H7 (cell line): Measurements from ENCODE around the gene RAB43. TPM values are rescaled to one million over a fixed set of nuclear protein-coding genes. Genes with fewer than 3 reads are reported as not detected.

Experiments used
- DNase-seq: peaks from one replicate; pipeline ENCODE4 v3.0.0; 2012
- H3K27me3 ChIP-seq: 2 replicates; pipeline ENCODE4 v1.6.0; 2011; ENCODE audit warnings: mild to moderate bottlenecking, low read length; ENCODE audit not compliant: control insufficient read depth, insufficient read depth
- H3K36me3 ChIP-seq: replicated peaks from 2 replicates; pipeline ENCODE4 v1.5.1; 2011; ENCODE audit warnings: low read length; ENCODE audit not compliant: control insufficient read depth, insufficient read depth
- H3K4me3 ChIP-seq: 2 replicates; pipeline ENCODE4 v1.5.1; 2011; ENCODE audit warnings: low read depth, mild to moderate bottlenecking, control low read depth, low read length, moderate library complexity; ENCODE audit not compliant: insufficient read depth
- total RNA-seq: library from RNA; depleted of rRNA; stranded (reverse); fragments of >200 nt; shearing (Covaris generic); gene quantifications from 2 replicates; pipeline ENCODE4 v1.2.3, GENCODE V29; 2014

The RAB43 gene
- total RNA-seq, 1 experiment from 2014 or later = 39.4 TPM

DNA sequence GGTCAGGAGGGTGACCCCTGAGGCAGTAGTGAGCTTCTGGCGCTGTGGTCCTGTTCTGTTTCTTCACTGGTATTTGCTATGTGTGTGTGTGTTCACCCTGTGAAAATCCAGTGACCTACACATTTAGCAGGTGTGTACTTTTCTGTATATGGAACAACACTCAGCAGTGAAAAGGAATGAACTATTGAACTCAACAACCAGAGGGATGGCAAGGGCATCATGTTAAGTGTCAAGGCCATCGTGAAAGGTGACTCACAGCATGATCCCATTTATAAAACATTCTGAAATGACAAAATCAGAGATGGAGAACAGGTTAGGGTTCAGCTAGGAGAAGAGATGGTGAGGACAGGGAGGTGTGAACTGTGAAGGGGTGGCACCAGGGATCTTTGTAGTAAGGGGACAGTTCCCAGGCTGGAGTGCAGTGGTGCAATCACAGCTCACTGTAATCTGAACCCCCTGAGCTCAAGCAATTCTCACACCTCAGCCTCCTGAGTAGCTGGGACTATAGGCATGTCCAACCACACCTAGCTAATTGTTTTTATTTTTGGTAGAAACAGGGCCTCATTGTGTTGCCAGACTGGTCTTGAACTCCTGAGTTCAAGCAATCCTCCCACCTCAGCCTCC lies 10.0 kb upstream of the RAB43 start:
- Histone ChIP-seq H3K36me3 (peaks cover 27% of the 10 kb centered on the region), H3K4me3 (no peak overlapping the region), H3K27me3 (no peaks in the 10 kb centered on the region)
- DNase-seq = no peak

DNA sequence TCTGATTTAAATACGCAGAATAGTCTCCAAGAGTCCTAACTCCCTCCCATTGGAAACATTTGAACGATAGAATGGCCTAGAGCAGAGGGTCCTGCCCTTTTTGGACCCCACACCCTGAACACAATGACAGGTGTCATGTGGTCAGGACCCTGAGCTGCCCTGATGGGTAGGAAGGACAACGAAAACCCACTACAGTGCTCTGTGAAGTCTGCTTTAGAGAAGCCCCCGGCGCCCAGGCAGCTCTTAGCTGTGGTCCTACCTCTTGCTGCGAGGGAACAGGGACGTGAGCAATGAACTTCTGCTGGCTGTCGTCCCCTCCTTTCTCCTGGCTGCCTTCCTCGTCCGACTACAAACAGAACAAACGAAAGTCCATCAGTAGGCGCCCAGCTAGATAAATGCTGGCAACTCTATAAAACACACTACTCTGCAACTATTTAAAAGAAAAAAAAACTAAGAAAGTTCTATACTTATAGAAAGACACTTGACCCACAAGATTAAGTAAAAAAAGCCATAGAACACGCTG lies 8.7 kb upstream of the RAB43 start:
- Histone ChIP-seq H3K36me3 (peaks cover 27% of the 10 kb centered on the region), H3K27me3 (no peaks in the 10 kb centered on the region), H3K4me3 (no peak overlapping the region)
- no peak for DNase-seq

DNA sequence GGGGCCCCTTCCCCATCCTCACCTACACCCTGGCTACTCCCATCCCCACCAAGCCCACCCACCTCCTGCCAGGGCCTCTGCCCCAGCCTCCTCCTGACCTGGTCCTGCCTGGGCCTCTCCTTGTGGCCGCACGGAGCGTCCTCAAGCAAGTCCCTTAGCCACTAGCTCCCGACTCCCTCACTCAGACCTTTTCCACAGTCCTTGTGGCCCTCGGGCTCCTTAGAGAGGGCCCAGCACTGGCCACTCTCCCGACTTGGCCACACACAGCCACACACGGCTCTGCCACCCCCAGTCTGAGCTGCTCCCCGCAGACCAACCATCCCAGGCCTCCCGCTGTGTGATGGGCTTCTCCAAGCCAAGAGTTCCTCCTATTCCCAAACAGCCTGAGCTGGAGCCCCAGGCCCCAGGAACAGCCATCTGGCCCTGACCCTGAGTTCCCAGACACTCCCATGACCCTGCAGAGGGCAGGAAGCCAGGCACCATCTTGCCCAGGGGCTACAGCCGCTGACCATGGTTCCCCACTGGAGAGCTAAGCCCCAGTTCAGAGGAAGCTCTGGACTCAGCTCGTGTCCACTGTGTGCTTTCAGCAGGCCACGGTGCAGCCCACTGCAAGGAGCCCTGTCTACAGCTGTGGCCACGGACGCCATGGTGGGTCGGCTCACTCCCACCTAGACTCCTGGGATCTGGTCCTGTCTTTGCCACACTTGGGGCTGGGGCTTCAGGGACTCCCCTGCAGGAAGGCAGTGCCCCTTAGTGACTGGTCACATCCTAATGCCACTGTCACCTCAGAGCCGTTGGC lies 7.0 kb upstream of the RAB43 start:
- no peak for DNase-seq
- no peak overlapping the region for H3K4me3 ChIP-seq
- H3K27me3 ChIP-seq = no peaks in the 10 kb centered on the region
- peaks cover 19% of the 10 kb centered on the region for H3K36me3 ChIP-seq

DNA sequence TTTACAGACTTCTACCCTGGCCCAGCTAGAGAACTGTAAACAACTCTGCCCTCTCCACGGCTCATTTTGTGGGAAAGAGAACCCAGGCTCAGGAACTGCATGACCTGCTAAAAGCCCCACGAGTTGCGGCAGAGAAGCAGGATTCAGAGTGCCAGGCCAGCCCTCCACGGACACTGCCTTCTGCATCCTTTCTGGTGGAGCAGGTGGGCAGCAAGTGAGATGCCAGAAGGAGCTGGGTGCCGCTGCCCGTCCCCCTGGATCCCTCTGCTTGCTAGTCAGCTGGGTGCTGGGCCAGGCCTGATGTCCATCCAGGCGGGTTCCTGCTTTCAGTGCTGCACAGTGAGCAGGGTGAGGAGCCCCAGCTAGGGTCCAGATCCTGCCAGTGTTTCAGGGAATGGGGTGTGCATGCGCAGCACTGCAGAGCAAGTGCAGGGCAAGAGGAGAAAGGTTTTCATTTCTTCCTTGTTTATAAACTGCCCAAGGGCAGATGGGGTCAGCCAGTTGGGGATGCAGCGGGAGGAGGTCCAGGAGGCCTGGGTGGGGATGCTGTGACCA lies 5.2 kb upstream of the RAB43 start:
- H3K4me3 ChIP-seq = no peak overlapping the region

GRCh38 chr3:129123314-129124060 lies 1.9 kb upstream of the RAB43 start:
- no peak for DNase-seq
- Histone ChIP-seq H3K36me3 (no peaks in the 10 kb centered on the region), H3K27me3 (no peaks in the 10 kb centered on the region), H3K4me3 (no peak overlapping the region)

More for the DNA sequence above, 5.2 kb upstream of the RAB43 start:
- no peak for DNase-seq
- peaks cover 16% of the 10 kb centered on the region for H3K36me3 ChIP-seq
- H3K27me3 ChIP-seq = no peaks in the 10 kb centered on the region

DNA sequence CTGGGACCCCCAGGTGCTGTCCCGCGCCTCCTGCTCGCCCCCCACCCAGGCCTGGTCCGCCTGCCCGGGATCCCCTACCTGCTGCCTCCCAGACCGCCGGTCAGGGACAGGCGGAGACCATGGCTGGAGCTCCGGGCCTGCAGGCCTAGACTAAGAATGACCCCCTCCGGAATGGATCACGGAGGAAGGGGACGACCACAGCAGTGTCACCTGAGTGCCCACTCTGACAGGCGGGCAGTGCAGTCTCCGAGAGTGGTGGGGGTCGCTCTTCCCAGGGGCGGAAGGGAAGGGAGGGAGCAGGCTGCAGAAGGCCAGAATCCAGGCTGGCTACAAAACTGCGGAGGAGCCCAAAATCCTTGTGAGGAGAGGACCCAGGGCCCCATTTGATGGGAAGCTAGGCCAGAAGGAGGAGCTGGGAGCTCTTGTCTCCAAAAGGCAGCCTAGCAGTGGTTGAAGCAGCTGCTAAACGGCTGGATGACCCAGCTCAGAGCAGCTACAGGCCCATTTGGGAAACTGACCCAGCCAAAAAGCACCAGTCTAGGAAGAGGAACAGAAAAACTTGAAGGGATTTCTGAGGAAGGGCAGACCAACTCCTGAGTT lies 908 bp upstream of the RAB43 start:
- no peak for DNase-seq
- Histone ChIP-seq H3K36me3 (peaks cover 4% of the 10 kb centered on the region; the same call in 1 of the 2 replicates), H3K27me3 (no peaks in the 10 kb centered on the region), H3K4me3 (peak overlapping the region; percentile 59)

DNA sequence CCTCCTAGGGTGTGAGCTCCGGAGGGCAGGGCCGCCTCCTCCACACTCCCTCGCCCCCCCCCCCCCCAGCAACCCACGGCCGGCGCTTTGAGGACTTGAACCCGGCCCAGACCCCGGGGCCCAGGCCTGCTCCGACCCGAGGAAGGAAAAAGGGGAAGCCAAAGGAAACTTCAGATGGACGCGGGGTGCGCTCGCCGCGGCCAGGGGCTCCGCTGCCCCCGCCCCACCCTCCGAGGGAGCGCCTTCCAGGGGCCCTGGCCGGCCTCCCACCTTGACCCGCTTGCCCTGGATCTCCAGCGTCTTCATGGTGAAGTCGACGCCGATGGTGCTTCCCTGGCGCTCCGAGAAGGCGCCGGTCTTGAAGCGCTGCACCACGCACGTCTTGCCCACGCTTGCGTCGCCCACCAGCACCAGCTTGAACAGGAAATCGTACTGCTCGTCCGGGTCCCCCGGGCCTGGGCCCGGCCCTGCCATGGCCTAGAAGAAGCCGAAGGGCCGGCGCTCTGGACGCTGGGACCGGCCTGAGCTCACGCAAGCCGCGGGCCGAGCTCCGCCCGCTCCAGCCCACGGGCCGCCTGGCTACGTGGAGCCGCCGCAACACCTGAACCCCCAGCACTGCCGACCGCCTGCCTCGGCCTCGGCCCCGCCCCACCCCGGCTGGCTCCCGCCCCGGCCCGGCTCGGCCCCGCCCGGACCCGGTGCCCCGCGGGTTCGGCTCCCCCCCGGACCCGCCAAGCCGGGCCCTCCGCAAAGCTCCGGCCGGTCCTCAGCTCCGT lies 400 bp downstream of the RAB43 start:
- DNase-seq = peak; percentile 79
- no peaks in the 10 kb centered on the region for H3K27me3 ChIP-seq
- peaks cover 4% of the 10 kb centered on the region; the same call in 1 of the 2 replicates for H3K36me3 ChIP-seq
- H3K4me3 ChIP-seq = peak overlapping the region; percentile 78

DNA sequence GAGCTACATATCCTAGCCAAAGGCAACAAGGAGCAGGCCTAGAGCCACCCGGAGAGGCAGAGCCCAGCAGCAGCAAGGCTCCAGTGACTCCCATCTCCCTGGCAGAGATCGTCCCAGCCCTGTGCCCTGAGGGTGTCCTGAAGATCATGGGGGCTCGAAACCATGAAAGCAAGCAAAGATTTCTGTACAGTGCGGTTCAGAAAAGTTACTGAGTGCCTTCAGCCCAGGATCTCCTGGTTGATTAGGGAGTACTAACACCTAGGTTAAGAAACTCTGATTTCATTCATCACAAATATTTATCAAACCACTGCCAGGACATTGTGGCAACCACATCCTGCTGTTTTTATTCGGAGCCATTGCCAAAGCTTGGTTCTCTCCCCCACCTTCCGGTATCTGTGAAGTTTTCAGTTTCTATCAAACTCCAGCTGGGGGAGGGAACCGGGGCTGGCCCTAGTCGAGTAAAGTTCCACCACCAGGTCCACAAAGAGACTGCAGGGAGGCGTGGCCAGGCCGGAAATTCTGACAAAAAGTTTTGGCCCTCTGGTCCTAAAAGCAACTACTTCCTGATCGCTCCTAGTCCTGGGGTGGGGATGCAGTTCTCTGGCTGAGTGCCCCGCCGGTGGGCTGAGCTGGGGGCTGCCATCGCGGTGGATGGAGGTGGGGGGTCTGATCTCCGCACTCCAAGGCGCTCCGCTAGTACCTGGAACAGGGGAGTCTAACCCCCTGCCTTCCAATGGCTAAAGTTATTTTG lies 1.2 kb downstream of the RAB43 start:
- Histone ChIP-seq H3K27me3 (no peaks in the 10 kb centered on the region), H3K36me3 (peaks cover 4% of the 10 kb centered on the region; the same call in 1 of the 2 replicates), H3K4me3 (peak overlapping the region; percentile 78)

GRCh38 chr3:129119365-129120100 lies 2.1 kb downstream of the RAB43 start:
- peak overlapping the region; percentile 78 for H3K4me3 ChIP-seq
- DNase-seq = no peak
- H3K27me3 ChIP-seq = no peaks in the 10 kb centered on the region
- H3K36me3 ChIP-seq = peaks cover 4% of the 10 kb centered on the region; the same call in 1 of the 2 replicates

More for the DNA sequence above, 1.2 kb downstream of the RAB43 start:
- DNase-seq = peak; percentile 87

DNA sequence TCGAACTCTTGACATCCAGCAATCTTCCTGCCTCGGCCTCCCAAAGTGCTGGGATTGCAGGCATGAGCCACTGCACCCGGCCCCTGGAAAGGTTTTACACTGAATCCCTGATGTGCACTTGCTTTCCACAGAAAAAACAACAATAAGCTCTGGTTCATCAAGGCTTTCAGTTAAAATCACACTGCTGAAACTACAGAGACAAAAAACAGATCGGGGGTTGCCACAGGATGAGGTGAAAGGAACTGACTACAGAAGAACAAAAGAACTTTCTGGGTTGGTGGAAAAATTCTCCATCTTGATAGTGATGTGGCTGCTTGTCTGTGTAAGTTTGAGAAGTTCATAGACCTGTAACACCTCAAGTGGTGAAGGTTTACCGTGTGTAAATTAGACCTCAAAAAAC lies 2.9 kb downstream of the RAB43 start:
- Histone ChIP-seq H3K27me3 (no peaks in the 10 kb centered on the region), H3K36me3 (peaks cover 4% of the 10 kb centered on the region; the same call in 1 of the 2 replicates), H3K4me3 (no peak overlapping the region)
- no peak for DNase-seq

DNA sequence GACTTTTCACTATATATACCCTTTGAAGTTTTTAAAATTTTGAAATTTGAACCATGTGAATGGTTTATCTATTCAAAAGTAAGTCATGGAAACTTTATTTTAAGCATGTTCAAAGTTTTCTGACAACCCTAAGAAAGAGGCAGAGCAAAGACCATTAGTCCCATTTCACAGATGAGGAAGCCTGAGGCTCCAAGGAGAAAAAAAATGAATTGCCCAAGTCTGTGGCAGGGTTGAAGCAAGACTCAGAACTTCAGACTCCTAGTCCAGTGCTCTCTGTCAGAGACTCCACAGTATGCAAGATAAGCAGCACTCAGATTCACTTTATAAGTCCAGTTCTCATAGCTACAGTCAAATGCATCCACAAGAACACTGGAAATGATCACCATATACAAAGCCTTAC lies 4.5 kb downstream of the RAB43 start:
- H3K4me3 ChIP-seq = no peak overlapping the region
- DNase-seq = no peak
- H3K27me3 ChIP-seq = no peaks in the 10 kb centered on the region
- peaks cover 4% of the 10 kb centered on the region; the same call in 1 of the 2 replicates for H3K36me3 ChIP-seq

DNA sequence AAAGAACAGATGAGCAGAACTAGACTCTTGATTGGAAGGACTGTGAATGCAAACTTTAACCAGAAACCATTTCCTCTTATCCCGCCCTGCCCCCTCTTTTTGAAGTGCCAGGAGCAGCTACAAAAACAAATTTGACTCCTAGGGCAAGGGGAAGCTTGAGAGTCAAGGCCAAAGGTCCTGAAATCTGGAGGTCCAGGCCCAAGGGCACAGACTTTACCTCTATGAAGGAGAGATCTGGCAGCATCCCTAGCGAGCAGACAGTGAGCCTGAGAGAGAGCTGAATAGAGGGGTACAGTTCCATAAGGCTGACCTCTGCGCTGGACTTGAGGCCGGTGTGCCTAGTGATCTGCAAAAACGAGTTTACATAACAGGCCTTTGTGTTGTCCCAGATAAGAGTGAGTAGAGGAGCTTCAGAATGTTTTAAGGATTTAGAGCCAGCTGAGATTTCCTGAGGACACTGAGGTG lies 5.1 kb downstream of the RAB43 start:
- no peak overlapping the region for H3K4me3 ChIP-seq

More for the DNA sequence above, 5.1 kb downstream of the RAB43 start:
- H3K36me3 ChIP-seq = peaks cover 4% of the 10 kb centered on the region
- DNase-seq = no peak
- no peaks in the 10 kb centered on the region for H3K27me3 ChIP-seq
